ENCODE results near the gene HPDL. TPM values are rescaled to one million over a fixed set of nuclear protein-coding genes. Genes with fewer than 3 reads are reported as not detected.

The HPDL gene
- total and polyA plus RNA-seq, 2 of the 8 experiments (the other 6 are each of a cell fraction or from before 2014, with no cell fraction given): 58.5 to 62.7 TPM

DNA sequence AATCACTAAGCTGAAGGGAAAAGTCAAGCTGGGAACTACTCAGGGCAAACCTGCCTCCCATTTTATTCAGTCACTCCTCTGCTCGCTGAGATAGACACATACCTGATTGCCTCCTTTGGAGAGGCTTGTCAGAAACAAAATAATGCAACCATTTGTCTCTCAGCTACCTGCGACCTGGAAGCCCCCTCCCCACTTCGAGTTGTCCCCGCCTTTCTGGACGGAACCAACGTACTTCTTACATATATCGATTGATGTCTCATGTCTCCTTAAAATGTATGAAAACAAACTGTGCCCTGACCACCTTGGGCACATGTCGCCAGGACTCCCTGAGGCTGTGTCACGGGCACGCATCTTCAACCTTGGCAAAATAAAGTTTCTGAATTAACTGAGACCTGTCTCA lies 21.5 kb upstream of the HPDL start:
- POLR2A ChIA-PET (ENCODE audit: partially characterized antibody): interaction anchor here (0.9 to 9.9 kb wide), 10 partner anchors 10 to 530 kb away, joined by 3 to 194 read pairs (median 8); partner anchors contain the start of genes HECTD3, HPDL, MUTYH and PRDX1
- H2BK120ac ChIP-seq (replicated peaks; ENCODE audit: low read depth, low read length): no peak overlapping the region

More for the DNA sequence above, 21.5 kb upstream of the HPDL start:
- Histone ChIP-seq H4K91ac (replicated peaks; ENCODE audit: insufficient read length, low read length) (no peak overlapping the region), H3K4ac (replicated peaks; ENCODE audit: insufficient read length, low read depth, low read length) (no peak overlapping the region), H2AFZ (ENCODE audit: low read length) (no peak overlapping the region), H2BK20ac (ENCODE audit: low read length) (0 out of 2 replicates have a peak overlapping the region, but pooled peaks have one; percentile 61), H4K8ac (ENCODE audit: extremely low read depth, insufficient read depth, low read length) (no peak overlapping the region), H2AK5ac (ENCODE audit: low read depth, low read length) (no peak overlapping the region), H2BK12ac (ENCODE audit: low read depth, low read length) (peak overlapping the region; percentile 97; the same call in 1 of the 2 replicates), H4K20me1 (replicated peaks in 1 of 2; ENCODE audit: control insufficient read depth in 1 of 2, insufficient read depth in 2 of 2, low read length in 2 of 2) (no peaks in the 10 kb centered on the region), H3K79me2 (ENCODE audit: control insufficient read depth in 1 of 2, insufficient read depth in 2 of 2, low read length in 2 of 2) (no peaks in the 10 kb centered on the region; a peak in 1 of 4 replicates), H3K4me3 (ENCODE audit: extremely low read depth in 1 of 4, insufficient read depth in 2 of 4, low read depth in 3 of 4, low read length in 4 of 4) (peak overlapping the region in 1 of 4 experiments; percentile 28; a peak in 1 of 8 replicates), H2BK5ac (ENCODE audit: low read depth, low read length) (no peak overlapping the region), H3K27me3 (replicated peaks in 1 of 4; ENCODE audit: control insufficient read depth in 3 of 4, extremely low read depth in 1 of 4, insufficient read depth in 3 of 4, low read length in 3 of 4) (no peaks in the 10 kb centered on the region), H3K36me3 (ENCODE audit: control insufficient read depth in 2 of 4, insufficient read depth in 4 of 4, low read length in 3 of 4) (no peaks in the 10 kb centered on the region), H3K4me1 (replicated peaks in 1 of 4; ENCODE audit: control insufficient read depth in 3 of 4, insufficient read depth in 4 of 4, low read length in 3 of 4) (peaks cover 13 to 24% (median 15%) of the 10 kb centered on the region in 4 experiments), H3K18ac (ENCODE audit: extremely low read depth, low read length) (0 out of 2 replicates have a peak overlapping the region, but pooled peaks have one; percentile 13), H4K5ac (ENCODE audit: insufficient read length, low read depth, low read length) (no peak overlapping the region), H3K23ac (ENCODE audit: insufficient read length) (no peak overlapping the region), H2BK15ac (ENCODE audit: low read length) (no peak overlapping the region), H3K9me3 (ENCODE audit: insufficient read depth in 2 of 2, low read depth in 1 of 2, low read length in 1 of 2) (no peaks in the 10 kb centered on the region), H3K27ac (ENCODE audit: low read depth, low read length) (no peak overlapping the region), H3K4me2 (ENCODE audit: insufficient read depth in 1 of 2, low read depth in 2 of 2, low read length in 2 of 2) (peak overlapping the region; percentile 64 to 88; a peak in 3 of 4 replicates), H3K9ac (replicated peaks in 1 of 4; ENCODE audit: extremely low read depth in 1 of 4, low read depth in 3 of 4, low read length in 3 of 4) (no peak overlapping the region), H3K79me1 (ENCODE audit: low read depth, low read length) (no peaks in the 10 kb centered on the region), H3K56ac (replicated peaks; ENCODE audit: insufficient read length, low read depth, low read length) (no peak overlapping the region), H3K14ac (ENCODE audit: insufficient read length) (no peak overlapping the region), H3K23me2 (ENCODE audit: low read depth, low read length) (peaks cover 2% of the 10 kb centered on the region)
- DNase-seq (ENCODE audit: low read depth in 1 of 2, low spot score in 2 of 2) (peak in 1 of 2 experiments; percentile 37), FAIRE-seq (no peak)
- CTCF ChIA-PET (ENCODE audit: partially characterized antibody): interaction anchor here (0.6 to 19.1 kb wide), 11 partner anchors 8 to 290 kb away, joined by 3 to 424 read pairs (median 3); partner anchors contain the start of genes HECTD3, HPDL and UROD
- 74% methylated on average over 10 of the region's 10 CpGs; no CpG with 5 or more reads in 1 of the 2 experiments for WGBS, 2 experiments (ENCODE audit: extremely low coverage in 1 of 2, insufficient coverage in 1 of 2, insufficient read length in 1 of 2, insufficient replicate concordance in 2 of 2, low coverage in 1 of 2, low lambda C conversion rate in 2 of 2, missing lambda C conversion rate in 1 of 2)
- TF ChIP-seq CEBPB (IDR thresholded peaks at IDR 0.05; ENCODE audit: low read depth, low read length): no peak
- no peak for TF ChIP-seq TAF7 (optimal IDR thresholded peaks at IDR 0.05; ENCODE audit: borderline replicate concordance, low read depth, low read length)

Measured in H1 (cell line).